A172 (cell line): Measurements from ENCODE around the gene TLE5. TPM values are rescaled to one million over a fixed set of nuclear protein-coding genes. Genes with fewer than 3 reads are reported as not detected.
"Not testable (repeated sequence)": the region's sequence is repeated elsewhere in the genome, so short reads cannot be mapped to it uniquely, and the experiment has no call there.

Source experiments
- DNase-seq: peaks from one replicate; pipeline ENCODE4 v3.0.0-alpha.2; 2015; ENCODE audit warnings: low spot score
- total RNA-seq: library from RNA; depleted of rRNA; stranded (reverse); fragments of >200 nt; shearing (Covaris generic); gene quantifications from 2 replicates; pipeline ENCODE4 v1.2.3, GENCODE V29; 2014

The TLE5 gene
- total RNA-seq, 1 experiment from 2014 or later = 521 TPM

DNA sequence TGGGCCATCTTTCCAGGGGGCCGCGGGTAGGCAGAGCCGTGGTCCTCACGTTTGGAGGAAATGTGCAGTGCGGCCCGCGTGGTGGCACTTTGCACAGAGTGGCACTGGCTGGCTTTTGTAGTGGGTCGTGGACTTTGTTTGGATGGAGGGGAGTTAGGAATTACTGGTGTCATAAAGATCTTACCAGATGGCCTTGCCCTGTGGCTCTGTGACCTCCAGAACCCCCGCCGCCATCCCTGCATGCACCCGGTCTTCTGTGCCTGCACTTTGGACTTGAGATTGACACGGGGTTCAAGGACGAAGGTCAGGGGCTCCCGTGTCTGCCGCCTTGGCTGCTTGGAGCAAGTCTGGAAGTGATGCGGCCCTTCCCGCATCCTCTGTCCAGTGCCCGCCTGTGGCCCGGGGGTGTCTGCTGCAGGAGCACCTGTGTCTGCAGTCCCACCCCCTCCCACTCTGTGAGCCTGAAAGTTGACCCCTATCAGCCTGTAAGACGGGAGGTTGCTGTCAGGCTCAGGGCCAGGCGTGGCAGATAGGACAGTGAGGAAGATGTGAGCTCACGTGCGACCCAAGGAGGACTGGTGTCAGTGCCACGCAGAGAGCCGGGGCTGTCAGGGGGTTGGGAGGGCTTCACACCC lies 34.1 kb upstream of the TLE5 start:
- no peak for DNase-seq

DNA sequence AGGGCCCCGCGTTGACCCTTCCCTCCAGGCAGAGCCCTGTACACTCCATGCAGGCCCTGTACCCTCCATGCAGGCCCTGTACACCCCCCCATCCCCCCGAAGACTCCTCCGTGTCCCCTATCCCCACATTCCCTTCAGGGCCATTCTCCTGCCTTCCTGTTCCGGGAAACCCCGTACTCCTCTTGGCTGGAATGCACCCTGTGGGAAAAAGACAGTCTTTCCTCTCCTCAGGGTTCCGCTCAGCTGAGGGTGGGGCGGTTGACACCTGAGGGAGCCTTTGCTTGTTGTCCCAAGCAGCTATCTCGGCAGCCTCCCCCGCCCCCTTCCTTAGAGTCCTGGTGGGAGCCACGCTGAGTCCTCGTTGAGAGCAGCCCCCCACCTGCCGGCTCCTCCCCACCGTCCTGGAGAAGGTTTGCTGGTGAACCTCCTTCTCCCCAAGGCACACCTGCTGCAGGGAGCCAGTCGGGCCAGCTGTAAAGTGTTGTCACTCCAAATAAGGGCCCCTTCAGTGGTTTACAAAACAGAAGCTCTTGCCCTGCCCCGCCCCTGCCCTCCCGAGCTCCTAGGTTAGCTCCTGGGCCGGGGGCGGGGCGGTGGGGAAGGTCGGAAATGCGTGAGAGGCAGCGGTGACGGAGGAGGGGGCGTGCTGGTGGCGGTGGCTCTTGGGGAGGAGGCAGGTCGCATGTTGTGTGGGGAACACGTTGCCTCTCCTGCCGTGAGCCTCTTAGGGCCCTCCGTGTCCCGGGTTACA lies 33.3 kb upstream of the TLE5 start:
- no peak for DNase-seq

DNA sequence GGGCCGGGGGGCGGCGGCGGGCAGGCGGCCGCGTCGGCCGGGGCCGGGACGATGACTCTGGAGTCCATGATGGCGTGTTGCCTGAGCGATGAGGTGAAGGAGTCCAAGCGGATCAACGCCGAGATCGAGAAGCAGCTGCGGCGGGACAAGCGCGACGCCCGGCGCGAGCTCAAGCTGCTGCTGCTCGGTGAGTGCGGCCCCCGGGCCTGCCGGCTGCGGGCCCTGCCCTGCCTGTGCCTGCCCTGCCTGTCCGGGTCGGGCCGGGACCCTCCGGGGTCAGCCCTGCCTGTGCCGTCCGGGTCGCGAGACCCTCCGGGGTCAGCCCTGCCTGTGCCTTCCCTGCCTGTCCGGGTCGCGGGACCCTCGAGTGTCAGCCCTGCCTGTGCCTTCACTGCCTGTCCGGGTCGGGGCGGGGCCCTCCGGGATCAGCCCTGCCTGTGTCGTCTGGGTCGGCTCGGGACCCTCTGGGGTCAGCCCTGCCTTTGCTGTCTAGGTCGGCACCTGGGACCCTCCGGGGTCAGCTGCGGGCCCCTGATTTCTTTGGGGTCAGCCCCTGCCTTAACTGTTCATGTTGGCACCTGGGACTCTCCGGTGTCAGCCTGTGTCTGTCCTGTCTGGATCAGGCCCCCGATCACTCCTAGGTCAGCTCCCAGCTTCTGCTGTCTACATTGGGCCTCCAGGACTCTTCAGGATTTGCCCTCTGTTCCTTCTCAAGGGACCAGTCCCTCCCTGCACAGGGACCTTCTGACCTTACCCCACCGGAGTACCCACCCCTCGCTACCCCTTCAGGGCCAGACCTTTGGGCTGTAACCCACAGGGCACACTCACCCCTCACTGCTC lies 32.5 kb upstream of the TLE5 start:
- DNase-seq = no peak

DNA sequence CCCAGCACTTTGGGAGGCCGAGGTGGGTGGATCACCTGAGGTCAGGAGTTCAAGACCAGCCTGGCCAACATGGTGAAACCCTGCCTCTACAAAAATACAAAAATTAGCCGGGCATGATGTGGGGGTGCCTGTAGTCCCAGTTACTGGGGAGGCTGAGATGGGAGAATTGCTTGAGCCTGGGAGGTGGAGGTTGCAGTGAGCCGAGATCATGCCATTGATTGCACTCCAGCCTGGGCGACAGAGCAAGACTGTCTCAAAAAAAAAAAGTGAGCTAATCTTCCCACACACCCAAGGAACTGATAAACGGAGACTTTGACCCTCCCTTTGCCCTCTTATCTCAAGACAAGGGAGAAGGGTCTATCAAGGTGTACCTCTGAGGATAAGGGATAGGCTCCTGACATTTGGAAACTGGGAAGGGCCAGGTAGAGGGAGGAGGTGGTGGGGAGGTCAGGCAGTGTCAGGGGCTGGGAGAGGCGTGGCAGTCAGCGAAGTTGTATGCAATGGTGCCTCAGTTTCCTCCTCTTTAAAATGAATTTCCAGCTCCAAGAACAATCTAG lies 27.1 kb upstream of the TLE5 start:
- not testable (repeated sequence) for DNase-seq

DNA sequence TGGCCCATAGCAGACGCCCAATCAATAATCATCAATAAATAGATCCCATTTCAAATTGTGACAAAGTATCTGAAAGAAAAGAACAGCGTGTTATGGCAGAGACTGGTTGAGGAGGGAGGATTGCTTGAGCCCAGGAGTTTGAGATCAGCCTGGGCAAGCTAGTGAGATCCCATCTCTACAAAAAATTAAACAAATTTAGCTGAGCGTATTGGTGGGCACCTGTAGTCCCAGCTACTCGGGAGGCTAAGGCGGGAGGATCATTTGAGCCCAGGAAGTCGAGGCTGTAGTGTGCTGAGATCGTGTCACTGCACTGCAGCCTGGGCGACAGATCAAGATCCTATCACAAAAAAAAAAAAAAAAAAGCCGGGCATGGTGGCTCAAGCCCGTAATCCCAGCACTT lies 25.5 kb upstream of the TLE5 start:
- no peak for DNase-seq

DNA sequence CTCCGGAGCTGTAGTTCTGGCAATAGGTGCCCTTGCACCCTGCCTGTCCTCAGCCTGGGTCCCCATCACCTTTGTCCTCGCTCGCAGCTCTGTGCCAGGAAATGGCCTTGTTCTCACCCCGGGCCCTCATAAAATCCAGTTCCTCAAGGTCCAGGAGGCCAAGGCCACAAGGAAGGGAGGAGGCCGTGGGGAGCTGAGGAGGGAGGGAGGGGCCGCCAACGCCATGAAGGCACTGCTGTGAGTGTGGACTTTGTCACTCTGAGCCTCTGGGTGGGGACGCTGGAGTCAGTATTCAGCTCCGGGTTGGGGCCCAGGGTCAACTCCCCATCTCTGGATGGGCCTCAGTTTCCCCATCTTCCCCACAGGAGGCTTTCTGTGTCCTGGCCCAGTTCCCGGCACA lies 22.6 kb upstream of the TLE5 start:
- DNase-seq = no peak

DNA sequence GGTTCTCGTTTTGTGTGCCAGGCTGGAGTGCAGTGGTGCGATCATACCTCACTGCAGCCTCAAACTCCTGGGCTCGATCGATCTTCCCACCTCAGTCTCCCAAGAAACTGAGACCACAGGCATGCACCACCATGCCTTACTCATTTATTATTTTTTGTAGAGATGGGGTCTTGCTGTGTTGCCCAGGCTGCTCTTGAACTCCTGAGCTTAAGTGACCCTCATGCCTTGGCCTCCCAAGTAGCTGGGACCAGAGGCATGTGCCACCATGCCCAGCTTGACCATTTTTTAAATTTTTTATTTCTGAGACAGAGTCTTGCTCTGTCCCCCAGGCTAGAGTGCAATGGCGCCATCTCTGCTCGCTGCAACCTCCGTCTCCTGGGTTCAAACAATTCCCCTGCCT lies 21.7 kb upstream of the TLE5 start:
- DNase-seq = no peak

DNA sequence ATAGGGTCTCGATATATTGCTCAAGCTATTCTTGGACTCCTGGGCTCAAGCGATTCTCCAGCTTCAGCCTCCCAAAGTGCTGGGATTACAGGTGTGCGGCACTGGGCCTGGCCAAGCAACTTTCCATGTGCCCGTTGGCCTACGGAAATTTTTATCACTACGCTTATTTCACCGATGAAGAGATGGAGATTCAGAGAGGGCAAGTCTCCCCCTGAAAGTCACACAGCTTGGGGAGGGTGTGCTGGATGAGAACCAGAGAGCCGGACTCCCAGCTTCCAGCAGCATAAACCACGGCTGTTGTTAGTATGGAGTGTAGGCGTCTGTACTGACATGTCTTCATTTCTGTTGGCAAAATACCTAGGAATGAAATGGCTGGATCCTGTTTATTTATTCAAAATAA lies 20.0 kb upstream of the TLE5 start:
- DNase-seq = no peak

DNA sequence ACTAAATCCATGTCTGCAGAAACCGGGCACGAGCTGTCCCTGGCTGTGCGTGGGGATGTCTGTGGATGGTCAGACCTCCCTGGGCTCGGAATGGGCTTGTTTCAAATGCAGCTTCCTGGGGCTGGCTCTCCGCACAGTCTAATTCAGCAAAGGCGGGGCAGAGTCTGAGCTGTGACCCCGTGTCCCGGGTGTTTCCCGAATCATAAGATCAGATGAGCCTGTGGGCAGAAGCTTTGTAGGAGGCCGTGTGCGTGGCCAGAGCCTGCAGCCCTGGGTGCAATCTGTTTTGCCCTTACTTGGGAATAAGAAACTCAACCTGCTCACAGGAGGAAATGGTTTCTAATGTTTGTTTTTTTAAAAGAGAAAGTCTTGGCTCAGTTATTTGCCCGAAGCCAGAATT lies 18.0 kb upstream of the TLE5 start:
- DNase-seq = peak; percentile 64

DNA sequence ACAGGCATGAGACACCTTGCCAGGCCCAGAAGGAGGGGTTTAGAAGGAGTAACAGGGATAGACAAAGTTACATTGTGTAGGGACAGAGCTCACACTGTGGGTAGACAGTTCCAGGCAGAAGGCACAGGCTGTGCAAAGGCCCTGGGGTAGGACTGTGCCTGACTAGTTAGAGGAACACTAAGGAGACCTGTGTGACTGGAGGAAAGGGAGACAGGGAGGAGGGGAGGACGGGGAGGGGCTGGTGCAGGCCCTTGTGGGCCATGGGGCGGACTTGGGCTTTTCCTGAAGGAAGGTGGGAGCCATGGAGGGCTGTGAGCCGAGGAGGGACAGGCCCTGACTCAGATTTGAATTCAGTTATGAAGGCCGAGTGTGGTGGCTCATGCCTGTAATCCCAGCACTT lies 17.3 kb upstream of the TLE5 start:
- DNase-seq = no peak

DNA sequence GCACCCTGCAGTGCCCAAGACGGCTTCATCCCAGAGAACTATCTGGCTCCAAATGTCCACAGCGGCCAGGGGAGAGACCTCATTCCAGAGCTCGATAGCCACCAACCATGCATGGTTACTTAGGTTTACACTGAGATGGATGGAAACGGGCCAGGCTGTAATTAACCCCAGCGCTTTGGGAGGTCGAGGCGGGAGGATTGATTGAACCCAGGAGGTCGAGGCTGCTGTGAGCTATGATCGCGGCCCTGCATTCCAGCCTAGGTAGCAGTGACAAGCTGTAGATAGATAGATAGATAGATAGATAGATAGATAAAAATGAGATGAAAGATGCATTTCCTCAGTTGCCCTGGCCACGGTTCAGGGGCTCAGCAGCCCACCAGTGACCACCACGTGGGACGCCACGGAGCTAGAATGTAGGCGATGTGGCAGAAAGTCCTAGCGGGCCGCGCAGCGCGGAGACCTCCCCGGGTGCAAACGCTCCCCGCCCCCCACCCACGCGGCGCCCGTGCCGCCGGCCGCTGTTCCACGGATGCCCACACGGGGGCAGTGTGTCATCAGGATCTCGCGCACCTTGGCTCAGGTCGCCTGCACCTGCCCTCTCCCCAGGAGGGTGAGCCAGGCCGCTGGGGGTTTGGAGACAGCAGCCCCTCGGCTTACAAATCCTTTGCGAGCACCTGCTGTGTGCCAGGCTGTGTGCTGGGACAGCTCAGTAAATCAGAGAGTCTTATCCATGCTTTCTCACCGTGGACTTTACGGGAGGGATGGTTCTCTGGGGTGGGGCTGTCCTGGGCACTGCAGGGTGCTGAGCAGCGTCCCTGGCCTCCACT lies 13.5 kb upstream of the TLE5 start:
- DNase-seq = no peak

DNA sequence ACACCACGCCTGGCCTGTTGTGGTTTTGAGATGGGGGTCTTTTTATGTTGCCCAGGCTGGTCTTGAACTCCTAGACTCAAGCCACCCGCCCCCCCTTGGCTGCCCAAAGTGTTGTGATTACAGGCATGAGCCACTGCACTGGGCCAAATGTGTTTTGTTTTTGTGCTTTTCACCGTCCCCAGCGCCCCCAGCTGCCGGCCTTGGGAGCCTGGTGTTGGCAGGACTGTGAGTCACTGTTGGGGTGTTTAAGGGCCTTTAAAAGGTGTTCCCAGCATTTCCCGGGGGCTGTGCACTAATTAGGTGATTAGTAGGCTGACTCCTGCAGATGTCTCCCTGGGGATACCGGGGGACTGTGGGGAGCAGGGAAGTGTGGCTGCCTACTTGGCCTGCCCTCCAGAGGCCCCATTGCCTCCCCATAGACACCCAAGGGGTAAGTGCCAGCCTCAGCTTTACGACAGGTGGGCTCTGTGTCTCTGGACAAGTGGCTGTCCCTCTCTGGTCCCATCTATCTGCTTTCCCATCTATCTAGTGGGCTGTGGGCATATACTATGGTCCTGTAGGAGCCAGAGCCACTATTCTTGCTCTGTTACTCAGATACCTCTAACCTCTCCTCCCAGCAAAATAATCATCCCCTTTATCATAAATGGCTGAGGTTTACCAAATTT lies 11.8 kb upstream of the TLE5 start:
- peak; percentile 63 for DNase-seq

DNA sequence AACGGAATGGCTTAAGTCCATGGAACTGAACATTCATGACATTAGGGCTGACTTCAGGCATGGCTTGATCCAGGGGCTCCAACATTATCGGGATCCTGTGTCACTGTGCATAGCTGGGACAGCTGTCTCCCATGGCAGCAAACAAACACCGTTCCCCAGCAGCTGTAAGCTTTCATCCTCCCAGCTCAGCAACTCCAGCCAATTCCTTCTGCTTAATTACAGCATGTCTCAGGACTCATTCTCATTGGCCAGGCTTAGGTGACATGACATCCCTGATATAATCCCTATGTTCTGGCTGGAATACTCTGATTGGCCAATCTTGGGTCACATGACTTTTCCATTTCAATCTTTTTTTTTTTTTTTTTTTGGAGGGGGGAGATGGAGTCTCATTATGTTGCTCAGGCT lies 10.9 kb upstream of the TLE5 start:
- peak; percentile 61 for DNase-seq

DNA sequence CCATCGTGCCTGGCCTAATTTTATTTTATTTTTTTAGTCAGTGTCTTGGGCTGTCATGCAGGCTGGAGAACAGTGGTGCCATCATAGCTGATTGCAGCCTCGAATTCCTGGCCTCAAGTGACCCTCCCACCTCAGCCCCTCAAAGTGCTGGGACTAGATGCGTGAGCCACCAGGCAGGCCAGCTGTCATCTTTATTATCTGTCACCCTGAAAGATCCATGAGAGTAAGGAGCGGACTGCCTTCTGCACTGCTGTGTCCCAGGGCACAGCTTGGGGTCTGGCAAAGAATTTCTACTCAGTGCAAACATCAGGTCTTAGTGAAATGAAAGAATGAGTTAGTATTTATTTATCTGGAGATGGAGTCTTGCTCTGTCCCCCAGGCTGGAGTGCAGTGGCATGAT lies 9.5 kb upstream of the TLE5 start:
- DNase-seq = no peak

DNA sequence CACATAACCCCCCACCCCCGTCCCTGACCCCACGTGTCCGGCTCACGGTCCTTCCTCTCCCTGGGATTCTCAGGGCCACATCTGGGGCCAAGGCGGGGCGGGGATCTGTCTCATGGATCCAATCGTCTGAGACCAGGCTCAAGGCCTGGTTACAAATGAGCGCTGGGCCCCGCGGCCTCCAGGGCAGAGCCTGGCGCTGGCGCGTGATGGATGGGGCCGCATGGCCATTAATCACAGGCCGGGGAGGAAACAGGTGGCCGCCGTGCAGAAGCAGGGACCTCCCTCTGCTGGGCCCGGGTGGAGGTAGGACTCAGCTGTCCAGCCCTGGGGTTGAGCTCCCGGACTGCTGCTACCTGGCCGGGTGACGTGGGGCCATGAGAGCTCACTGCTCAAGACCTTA lies 5.8 kb upstream of the TLE5 start:
- no peak for DNase-seq

DNA sequence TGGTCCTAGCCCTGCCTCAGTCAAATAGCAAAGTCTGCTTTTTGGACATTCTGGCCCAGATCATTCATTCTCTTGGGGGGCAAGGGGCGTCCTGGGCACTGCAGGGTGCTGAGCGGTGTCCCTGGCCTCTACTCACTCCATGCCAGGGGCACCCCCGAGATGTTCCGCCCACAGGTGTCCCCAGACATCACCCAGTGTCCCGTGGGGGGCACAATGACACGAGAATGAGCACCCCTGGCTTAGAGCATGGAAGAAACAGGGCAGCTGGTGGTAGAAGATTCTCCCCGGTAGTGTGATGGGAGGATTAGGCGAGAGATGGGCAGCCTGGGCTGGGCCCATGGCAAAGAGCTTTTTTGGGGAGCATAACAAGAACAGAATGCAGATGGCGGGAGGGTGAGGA lies 5.3 kb upstream of the TLE5 start:
- no peak for DNase-seq

DNA sequence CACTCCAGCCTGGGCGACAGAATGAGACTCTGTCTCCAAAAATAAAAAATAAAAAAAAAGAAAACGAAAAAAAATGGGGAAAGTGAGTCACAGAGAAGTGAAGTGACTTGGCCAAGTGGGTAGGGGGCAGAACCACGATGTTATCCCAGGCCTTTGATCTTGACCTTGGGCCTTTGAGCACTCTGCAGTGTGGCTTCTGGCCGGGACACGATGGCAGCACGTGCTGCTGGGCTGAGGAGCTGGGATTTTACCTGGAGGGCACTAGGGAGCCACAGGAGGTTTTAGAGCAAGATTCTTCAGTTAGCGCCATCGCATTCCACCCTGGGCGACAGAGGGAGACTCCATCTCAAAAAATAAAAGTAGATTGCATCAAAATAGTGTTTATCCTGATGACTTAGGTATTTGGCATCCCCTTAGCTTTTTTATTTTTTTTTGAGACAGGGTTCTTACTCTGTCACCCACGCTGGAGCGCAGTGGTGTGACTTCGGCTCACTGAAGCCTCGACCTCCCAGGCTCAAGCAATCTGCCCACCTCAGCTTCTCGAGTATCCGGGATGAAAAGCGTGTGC lies 4.3 kb upstream of the TLE5 start:
- DNase-seq = no peak

DNA sequence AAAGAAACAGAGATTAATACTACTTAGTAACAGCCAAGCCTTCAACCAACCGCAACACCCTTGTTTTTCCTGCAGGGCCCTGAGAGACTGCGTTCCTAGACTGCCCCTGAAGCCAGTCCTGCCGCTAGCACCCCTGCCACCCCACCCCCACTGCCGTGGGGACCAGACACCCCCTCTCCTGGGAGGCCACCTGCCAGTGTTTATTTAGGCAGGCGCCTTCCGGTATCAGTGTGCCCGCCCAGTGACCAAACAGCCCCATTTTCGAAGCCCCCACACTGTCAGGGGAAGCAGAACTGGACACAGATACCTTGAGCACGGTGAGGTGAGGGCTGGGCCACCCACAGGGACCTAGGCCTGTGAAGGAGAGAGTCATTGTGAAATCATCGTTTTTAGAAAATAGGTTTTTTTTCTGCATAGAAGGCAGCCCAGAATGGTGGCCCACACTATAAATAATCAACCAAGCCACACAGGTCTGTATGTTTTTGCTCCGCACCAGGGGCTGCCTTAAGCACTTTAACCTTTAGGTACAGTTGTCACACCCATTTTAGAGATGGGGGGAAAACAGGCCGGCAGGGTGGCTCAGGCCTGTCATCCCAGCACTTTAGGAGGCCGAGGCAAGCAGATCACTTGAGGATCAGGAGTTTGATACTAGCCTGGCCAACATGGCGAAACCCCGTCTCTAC lies 3.5 kb upstream of the TLE5 start:
- no peak for DNase-seq

DNA sequence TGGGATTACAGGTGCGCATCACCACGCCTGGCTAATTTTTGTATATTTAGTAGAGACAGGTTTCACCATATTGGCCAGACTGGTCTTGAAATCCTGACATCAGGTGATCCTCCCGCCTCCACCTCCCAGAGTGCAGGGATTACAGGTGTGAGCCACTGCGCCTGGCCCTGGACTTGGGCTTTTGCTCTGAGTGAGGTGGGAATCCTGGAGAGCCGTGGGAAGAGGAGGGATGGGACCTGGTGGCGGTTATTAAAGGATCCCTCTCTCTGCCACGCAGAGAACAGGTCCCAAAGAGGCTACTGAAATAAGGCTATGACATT lies 1.7 kb upstream of the TLE5 start:
- DNase-seq = no peak
